NB4 (cell line): ENCODE results near the gene TMEM61.

ENCODE experiments used
- MYC ChIP-seq: IDR thresholded peaks from 2 replicates; pipeline ENCODE4 v1.6.1; 2011; ENCODE audit warnings: low read depth, low read length
- POLR2A ChIP-seq: IDR thresholded peaks from 2 replicates; pipeline ENCODE4 v1.6.1; 2011; ENCODE audit warnings: mild to moderate bottlenecking; ENCODE audit not compliant: insufficient read length; ENCODE audit errors: extremely low read depth
- TF ChIP-seq, protein P1 (sequence below): IDR thresholded peaks from one replicate; pipeline ENCODE4 v1.5.1; 2012; ENCODE audit warnings: low read depth, low read length
- TF ChIP-seq, protein P2 (sequence below): IDR thresholded peaks from 2 replicates; pipeline ENCODE4 v1.6.1; 2011; ENCODE audit warnings: low read depth, low read length

DNA sequence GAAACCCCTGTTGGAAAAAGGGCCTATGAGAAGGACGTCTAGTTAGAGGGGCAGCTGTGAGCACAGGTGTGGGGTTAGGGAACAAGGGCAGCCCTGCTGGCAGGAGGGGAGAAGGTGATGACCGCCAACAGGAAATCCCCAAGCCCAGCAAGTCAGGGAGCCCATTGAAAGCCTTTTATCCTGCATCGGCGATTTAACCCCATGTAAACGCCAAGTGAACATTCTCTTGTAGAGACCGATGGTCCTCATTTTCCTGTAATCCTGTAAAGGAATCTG is 17.2 kb downstream of the TMEM61 start:
- TF ChIP-seq, protein P1, sequence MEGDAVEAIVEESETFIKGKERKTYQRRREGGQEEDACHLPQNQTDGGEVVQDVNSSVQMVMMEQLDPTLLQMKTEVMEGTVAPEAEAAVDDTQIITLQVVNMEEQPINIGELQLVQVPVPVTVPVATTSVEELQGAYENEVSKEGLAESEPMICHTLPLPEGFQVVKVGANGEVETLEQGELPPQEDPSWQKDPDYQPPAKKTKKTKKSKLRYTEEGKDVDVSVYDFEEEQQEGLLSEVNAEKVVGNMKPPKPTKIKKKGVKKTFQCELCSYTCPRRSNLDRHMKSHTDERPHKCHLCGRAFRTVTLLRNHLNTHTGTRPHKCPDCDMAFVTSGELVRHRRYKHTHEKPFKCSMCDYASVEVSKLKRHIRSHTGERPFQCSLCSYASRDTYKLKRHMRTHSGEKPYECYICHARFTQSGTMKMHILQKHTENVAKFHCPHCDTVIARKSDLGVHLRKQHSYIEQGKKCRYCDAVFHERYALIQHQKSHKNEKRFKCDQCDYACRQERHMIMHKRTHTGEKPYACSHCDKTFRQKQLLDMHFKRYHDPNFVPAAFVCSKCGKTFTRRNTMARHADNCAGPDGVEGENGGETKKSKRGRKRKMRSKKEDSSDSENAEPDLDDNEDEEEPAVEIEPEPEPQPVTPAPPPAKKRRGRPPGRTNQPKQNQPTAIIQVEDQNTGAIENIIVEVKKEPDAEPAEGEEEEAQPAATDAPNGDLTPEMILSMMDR, result no peak
- TF ChIP-seq POLR2A (no peak), MYC (no peak)
- TF ChIP-seq, protein P2, sequence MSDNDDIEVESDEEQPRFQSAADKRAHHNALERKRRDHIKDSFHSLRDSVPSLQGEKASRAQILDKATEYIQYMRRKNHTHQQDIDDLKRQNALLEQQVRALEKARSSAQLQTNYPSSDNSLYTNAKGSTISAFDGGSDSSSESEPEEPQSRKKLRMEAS, result no peak
